Middle frontal gyrus (tissue), 1 donor: ENCODE results near the gene HMCES.

Experiments
- DNase-seq: peaks from one replicate; pipeline ENCODE4 v3.0.0-alpha.2; 2015; ENCODE audit warnings: low spot score; ENCODE audit errors: extremely low spot score

The HMCES gene

GRCh38 chr3:129278439-129278965, at the start of gene HMCES:
HMCES (plus strand) TSS chr3:129278870; CDS start chr3:129279733, 863 bp downstream.
- peak; percentile 88 for DNase-seq

- no peak for DNase-seq
Measured at GRCh38 chr3:129228891-129229585, 49.6 kb upstream of the HMCES start.

- DNase-seq: no peak
Measured at GRCh38 chr3:129230311-129231019, 48.2 kb upstream of the HMCES start.

GRCh38 chr3:129231331-129232119, 47.1 kb upstream of the HMCES start:
- no peak for DNase-seq

- no peak for DNase-seq
Measured at GRCh38 chr3:129233538-129233937, 45.1 kb upstream of the HMCES start.

- DNase-seq: no peak
Measured at GRCh38 chr3:129234441-129234840, 44.2 kb upstream of the HMCES start.

GRCh38 chr3:129235344-129235917, 43.2 kb upstream of the HMCES start:
- DNase-seq: no peak

GRCh38 chr3:129238945-129239705, 39.5 kb upstream of the HMCES start:
- DNase-seq: no peak

GRCh38 chr3:129239991-129240390, 38.7 kb upstream of the HMCES start:
- DNase-seq: no peak

GRCh38 chr3:129240436-129240835, 38.2 kb upstream of the HMCES start:
- no peak for DNase-seq

GRCh38 chr3:129245141-129245540, 33.5 kb upstream of the HMCES start:
- DNase-seq: no peak

GRCh38 chr3:129245641-129246306, 32.9 kb upstream of the HMCES start:
- peak; percentile 77 for DNase-seq

GRCh38 chr3:129246636-129247035, 32.0 kb upstream of the HMCES start:
- no peak for DNase-seq

GRCh38 chr3:129248286-129248979, 30.2 kb upstream of the HMCES start:
- no peak for DNase-seq

GRCh38 chr3:129249284-129250065, 29.2 kb upstream of the HMCES start, which contains the start of gene COPG1:
COPG1 (plus strand) TSS chr3:129249606; CDS start chr3:129249710, 104 bp downstream.
- peak; percentile 85 for DNase-seq

- no peak for DNase-seq
Measured at GRCh38 chr3:129252748-129253147, 25.9 kb upstream of the HMCES start.

GRCh38 chr3:129254536-129255230, 24.0 kb upstream of the HMCES start:
- DNase-seq: no peak

- DNase-seq: no peak
Measured at GRCh38 chr3:129256270-129256669, 22.4 kb upstream of the HMCES start.
